KOPT-K1 (cell line): ENCODE measurements around the gene PLEKHG4B.

Experiments
- H3K27ac ChIP-seq: fragments of 200-600 bp; sonication (generic); 2 replicates; pipeline ENCODE4 v1.5.1; 2016; ENCODE audit warnings: antibody characterized with exemption, mild to moderate bottlenecking, low read depth, low read length; ENCODE audit not compliant: poor library complexity, severe bottlenecking
- H3K36me3 ChIP-seq: fragments of 200-600 bp; sonication (generic); 2 replicates; pipeline ENCODE4 v1.5.1; 2017; ENCODE audit warnings: antibody characterized with exemption, mild to moderate bottlenecking, low read length, moderate library complexity; ENCODE audit not compliant: insufficient read depth
- H3K9me3 ChIP-seq: fragments of 200-600 bp; sonication (generic); 2 replicates; pipeline ENCODE4 v1.5.1; 2017; ENCODE audit warnings: antibody characterized with exemption, low read length, mild to moderate bottlenecking; ENCODE audit not compliant: insufficient read depth, poor library complexity, severe bottlenecking

Gene PLEKHG4B

GRCh38 chr5:171801-172331 is 79.9 kb downstream of the PLEKHG4B start:
- H3K27ac ChIP-seq, result no peak overlapping the region
- H3K36me3 ChIP-seq, result no peaks in the 10 kb centered on the region

GRCh38 chr5:172421-172820 is 80.5 kb downstream of the PLEKHG4B start:
- H3K27ac ChIP-seq, result no peak overlapping the region
- H3K9me3 ChIP-seq, result no peaks in the 10 kb centered on the region

More at GRCh38 chr5:171801-172331, 79.9 kb downstream of the PLEKHG4B start:
- no peaks in the 10 kb centered on the region for H3K9me3 ChIP-seq

GRCh38 chr5:172841-173251 is 80.9 kb downstream of the PLEKHG4B start:
- Histone ChIP-seq H3K36me3 (no peaks in the 10 kb centered on the region), H3K9me3 (no peaks in the 10 kb centered on the region), H3K27ac (no peak overlapping the region)

More at GRCh38 chr5:172421-172820, 80.5 kb downstream of the PLEKHG4B start:
- no peaks in the 10 kb centered on the region for H3K36me3 ChIP-seq

GRCh38 chr5:173392-174290 is 81.7 kb downstream of the PLEKHG4B start:
- Histone ChIP-seq H3K9me3 (no peaks in the 10 kb centered on the region), H3K36me3 (no peaks in the 10 kb centered on the region), H3K27ac (no peak overlapping the region)

- Histone ChIP-seq H3K27ac (no peak overlapping the region), H3K9me3 (no peaks in the 10 kb centered on the region), H3K36me3 (no peaks in the 10 kb centered on the region)
Observed at GRCh38 chr5:174291-174600, 82.3 kb downstream of the PLEKHG4B start.

- Histone ChIP-seq H3K36me3 (no peaks in the 10 kb centered on the region), H3K27ac (no peak overlapping the region)
Observed at GRCh38 chr5:174876-175465, 83.0 kb downstream of the PLEKHG4B start.

GRCh38 chr5:176296-176823 is 84.4 kb downstream of the PLEKHG4B start:
- Histone ChIP-seq H3K36me3 (no peaks in the 10 kb centered on the region), H3K27ac (no peak overlapping the region), H3K9me3 (no peaks in the 10 kb centered on the region)

More at GRCh38 chr5:174876-175465, 83.0 kb downstream of the PLEKHG4B start:
- H3K9me3 ChIP-seq, result no peaks in the 10 kb centered on the region

- H3K9me3 ChIP-seq, result no peaks in the 10 kb centered on the region
Observed at GRCh38 chr5:178110-178509, 86.1 kb downstream of the PLEKHG4B start.

GRCh38 chr5:179401-179800 is 87.4 kb downstream of the PLEKHG4B start:
- Histone ChIP-seq H3K9me3 (no peaks in the 10 kb centered on the region), H3K36me3 (no peaks in the 10 kb centered on the region), H3K27ac (no peak overlapping the region)

More at GRCh38 chr5:178110-178509, 86.1 kb downstream of the PLEKHG4B start:
- Histone ChIP-seq H3K27ac (no peak overlapping the region), H3K36me3 (no peaks in the 10 kb centered on the region)

GRCh38 chr5:180286-180918 is 88.4 kb downstream of the PLEKHG4B start:
- no peak overlapping the region for H3K27ac ChIP-seq
- no peaks in the 10 kb centered on the region for H3K36me3 ChIP-seq
- H3K9me3 ChIP-seq, result no peaks in the 10 kb centered on the region

- Histone ChIP-seq H3K27ac (no peak overlapping the region), H3K9me3 (no peaks in the 10 kb centered on the region), H3K36me3 (no peaks in the 10 kb centered on the region)
Observed at GRCh38 chr5:181160-181559, 89.2 kb downstream of the PLEKHG4B start.

- H3K9me3 ChIP-seq, result no peaks in the 10 kb centered on the region
- H3K36me3 ChIP-seq, result no peaks in the 10 kb centered on the region
- no peak overlapping the region for H3K27ac ChIP-seq
Observed at GRCh38 chr5:181566-181965, 89.6 kb downstream of the PLEKHG4B start.

- Histone ChIP-seq H3K9me3 (no peaks in the 10 kb centered on the region), H3K36me3 (no peaks in the 10 kb centered on the region), H3K27ac (no peak overlapping the region)
Observed at GRCh38 chr5:182126-182525, 90.2 kb downstream of the PLEKHG4B start.

- no peaks in the 10 kb centered on the region for H3K36me3 ChIP-seq
- H3K9me3 ChIP-seq, result no peaks in the 10 kb centered on the region
- no peak overlapping the region for H3K27ac ChIP-seq
Observed at GRCh38 chr5:184471-184870, 92.5 kb downstream of the PLEKHG4B start.
